H1 (cell line): ENCODE data around the gene FAHD2B.
"Not testable (repeated sequence)": the region's sequence is repeated elsewhere in the genome, so short reads cannot be mapped to it uniquely, and the experiment has no call there.

Experiments used
- CTCF ChIP-seq, 3 experiments: IDR thresholded peaks; 1 replicate in 2 of 3; 2 replicates in 1 of 3; pipeline versions ENCODE4 v1.5.1 to v1.6.1; 2011; ENCODE audit warnings: low read length in 3 of 3, mild to moderate bottlenecking in 3 of 3, inconsistent platforms in 2 of 3, low read depth in 1 of 3, moderate library complexity in 1 of 3; ENCODE audit not compliant: insufficient read depth in 1 of 3; ENCODE audit errors: control extremely low read depth in 1 of 3
- EP300 ChIP-seq, 2 experiments: IDR thresholded peaks; 1 replicate in 1 of 2; 2 replicates in 1 of 2; pipeline ENCODE4 v1.6.1; 2011 to 2012; ENCODE audit warnings: low read depth in 2 of 2, low read length in 2 of 2, mild to moderate bottlenecking in 2 of 2, borderline replicate concordance in 1 of 2, inconsistent platforms in 1 of 2, moderate library complexity in 1 of 2
- EZH2 ChIP-seq: fragments of 200-600 bp; sonication (generic); IDR thresholded peaks from 2 replicates; pipeline ENCODE4 v1.7.1; 2012; ENCODE audit warnings: low read depth, mild to moderate bottlenecking, moderate library complexity, low read length, inconsistent platforms; ENCODE audit not compliant: severe bottlenecking
- KDM1A ChIP-seq: fragments of 200-600, 300-600 bp; sonication (generic); IDR thresholded peaks from 2 replicates; pipeline ENCODE4 v1.7.1; 2016; ENCODE audit warnings: mild to moderate bottlenecking, low read length, borderline replicate concordance
- KDM5A ChIP-seq: fragments of 200-600 bp; IDR thresholded peaks from 2 replicates; pipeline ENCODE4 v1.7.1; 2012; ENCODE audit warnings: mild to moderate bottlenecking, low read length, inconsistent platforms, mixed read lengths
- POLR2A ChIP-seq, 2 experiments: IDR thresholded peaks; 1 replicate in 1 of 2; 2 replicates in 1 of 2; pipeline ENCODE4 v1.6.1; 2011; ENCODE audit warnings: low read depth in 2 of 2, low read length in 2 of 2, mild to moderate bottlenecking in 2 of 2; ENCODE audit errors: control extremely low read depth in 1 of 2
- RAD21 ChIP-seq, 2 experiments: IDR thresholded peaks in 1 of 2; conservative IDR thresholded peaks in 1 of 2; 2 replicates each; pipeline ENCODE4 v1.6.1; 2011; ENCODE audit warnings: low read depth in 2 of 2, low read length in 2 of 2, improper control_type of control experiment in 1 of 2, inconsistent platforms in 1 of 2, mild to moderate bottlenecking in 1 of 2, moderate library complexity in 1 of 2
- SIN3A ChIP-seq, 2 experiments: IDR thresholded peaks in 1 of 2; conservative IDR thresholded peaks in 1 of 2; 2 replicates each; pipeline ENCODE4 v1.6.1; 2011 to 2012; ENCODE audit warnings: low read length in 2 of 2, improper control_type of control experiment in 1 of 2, low read depth in 1 of 2, mild to moderate bottlenecking in 1 of 2

- TF ChIP-seq KDM1A; SIN3A (conservative IDR thresholded peaks at IDR 0.05 in 1 of 2, IDR thresholded peaks at IDR 0.05 in 1 of 2; ENCODE audit: low read depth in 1 of 2, low read length in 2 of 2); CTCF (IDR thresholded peaks at IDR 0.05; ENCODE audit: control extremely low read depth in 1 of 3, insufficient read depth in 1 of 3, low read depth in 1 of 3, low read length in 3 of 3); POLR2A (IDR thresholded peaks at IDR 0.05; ENCODE audit: control extremely low read depth in 1 of 2, low read depth in 2 of 2, low read length in 2 of 2); EZH2; EP300 (IDR thresholded peaks at IDR 0.05; ENCODE audit: borderline replicate concordance in 1 of 2, low read depth in 2 of 2, low read length in 2 of 2); KDM5A; RAD21 (IDR thresholded peaks at IDR 0.05 in 1 of 2, conservative IDR thresholded peaks at IDR 0.05 in 1 of 2; ENCODE audit: low read depth in 2 of 2, low read length in 2 of 2): not testable (repeated sequence)
These were observed 19.2 kb upstream of the FAHD2B start for GRCh38 chr2:97113882-97114255.
